ENCODE measurements around the gene DYRK1A.

The DYRK1A gene

DNA sequence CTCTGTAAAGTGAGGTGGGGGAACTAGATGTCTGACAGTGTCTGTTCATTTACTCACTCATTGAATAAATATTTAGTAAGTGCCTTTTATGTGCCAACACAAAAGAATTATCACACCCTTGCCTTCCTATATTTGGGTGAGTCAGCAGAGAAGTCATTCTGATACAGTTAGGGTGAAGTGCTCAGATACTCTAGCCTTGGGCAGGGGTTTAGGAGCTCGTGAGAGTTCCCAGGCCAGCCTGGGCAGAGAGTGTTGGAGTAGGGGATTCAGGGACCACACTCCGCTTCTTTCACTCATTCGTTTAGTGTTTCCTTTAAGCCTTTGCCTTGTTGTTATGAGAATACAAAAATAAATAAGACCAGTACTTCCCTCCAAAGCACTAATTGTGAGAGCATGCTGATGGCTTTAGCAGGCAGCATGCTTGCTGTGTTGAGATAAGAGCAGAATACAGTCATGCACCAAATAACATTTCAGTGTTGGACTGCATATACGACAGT lies 83.9 kb downstream of the DYRK1A start:
- no peak for DNase-seq

DNA sequence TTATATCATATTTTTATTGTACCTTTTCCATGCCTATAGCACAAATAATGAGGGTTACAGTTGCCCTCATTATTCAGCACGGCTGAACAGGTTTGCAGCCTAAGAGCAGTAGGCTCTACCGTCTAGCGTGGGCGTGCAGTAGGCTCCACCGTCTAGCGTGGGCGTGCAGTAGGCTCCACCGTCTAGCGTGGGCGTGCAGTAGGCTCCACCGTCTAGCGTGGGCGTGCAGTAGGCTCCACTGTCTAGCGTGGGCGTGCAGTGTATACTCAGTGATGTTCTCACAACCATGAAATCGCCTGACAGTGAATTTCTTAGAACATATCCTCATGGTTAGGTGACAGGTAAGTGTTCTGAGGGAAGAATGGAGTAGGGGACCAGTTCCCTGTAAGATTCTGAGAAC lies 84.9 kb downstream of the DYRK1A start:
- no peak for DNase-seq

DNA sequence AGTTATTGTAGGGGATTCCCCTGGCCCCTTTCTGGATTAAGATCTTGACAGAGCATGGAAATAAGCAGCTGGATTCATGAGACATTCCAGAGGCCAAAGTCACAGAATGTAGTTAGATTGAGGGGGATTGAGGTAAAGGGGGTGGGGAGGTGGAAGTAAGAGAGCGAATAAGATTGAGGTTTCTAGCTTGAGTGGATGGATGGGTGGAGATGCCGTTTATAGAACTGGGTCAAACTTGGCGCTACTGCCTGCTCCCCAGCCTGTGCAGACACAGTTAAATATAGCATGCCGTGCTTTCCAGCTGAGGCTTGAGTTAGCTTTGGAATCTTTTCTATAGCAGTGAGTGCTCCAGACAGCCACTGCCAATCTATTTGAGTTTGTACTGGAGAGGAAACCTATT lies 85.7 kb downstream of the DYRK1A start:
- DNase-seq = no peak

DNA sequence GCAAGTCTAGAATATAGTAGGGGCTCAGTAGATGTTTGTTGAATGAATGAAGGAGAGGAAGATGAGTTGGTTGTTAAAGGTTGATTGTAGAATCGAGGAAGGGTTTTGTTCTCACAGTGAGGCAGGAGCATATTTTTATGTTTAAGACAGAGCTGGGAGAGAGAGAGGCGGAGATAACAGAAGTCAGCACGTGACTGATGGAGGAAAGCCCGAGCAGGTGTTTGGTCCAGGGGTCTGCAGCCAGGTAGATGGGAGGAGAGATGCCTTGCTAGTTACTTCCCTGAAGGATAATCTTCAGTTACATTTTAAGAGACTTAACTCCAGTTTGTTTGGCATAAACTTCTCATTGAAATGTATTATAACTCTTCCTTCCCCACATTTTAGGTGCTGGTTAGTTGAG lies 86.8 kb downstream of the DYRK1A start:
- no peak for DNase-seq

DNA sequence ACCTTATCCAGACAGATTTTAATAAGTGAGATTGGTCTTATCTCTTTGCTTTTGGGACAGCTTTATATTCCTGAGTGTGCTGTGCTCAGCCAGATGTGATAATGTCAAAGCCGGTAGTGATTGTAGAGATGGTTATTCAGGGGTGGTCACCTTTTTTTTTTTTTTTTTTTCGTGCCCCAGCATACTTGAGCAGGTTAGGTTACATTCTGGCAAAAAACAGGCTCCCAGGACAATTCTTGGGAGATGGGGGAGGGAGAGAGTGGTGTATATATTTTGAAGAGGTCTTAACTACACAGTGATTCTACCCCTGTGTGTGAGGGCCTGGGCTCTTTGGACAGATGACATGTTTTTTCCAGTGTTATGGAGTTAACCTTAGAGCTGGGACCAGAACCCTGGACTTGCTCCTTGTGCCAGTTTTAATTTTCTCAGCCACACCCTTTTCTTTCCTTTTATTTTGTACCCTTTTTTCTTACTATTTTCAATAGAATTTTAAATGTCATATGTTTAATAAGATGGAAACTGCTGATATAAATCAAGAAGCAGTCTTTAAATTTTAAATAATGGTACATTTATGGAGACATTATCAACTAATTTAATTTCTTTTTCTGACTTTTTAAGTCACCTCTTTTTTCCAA lies 88.4 kb downstream of the DYRK1A start:
- no peak for DNase-seq

DNA sequence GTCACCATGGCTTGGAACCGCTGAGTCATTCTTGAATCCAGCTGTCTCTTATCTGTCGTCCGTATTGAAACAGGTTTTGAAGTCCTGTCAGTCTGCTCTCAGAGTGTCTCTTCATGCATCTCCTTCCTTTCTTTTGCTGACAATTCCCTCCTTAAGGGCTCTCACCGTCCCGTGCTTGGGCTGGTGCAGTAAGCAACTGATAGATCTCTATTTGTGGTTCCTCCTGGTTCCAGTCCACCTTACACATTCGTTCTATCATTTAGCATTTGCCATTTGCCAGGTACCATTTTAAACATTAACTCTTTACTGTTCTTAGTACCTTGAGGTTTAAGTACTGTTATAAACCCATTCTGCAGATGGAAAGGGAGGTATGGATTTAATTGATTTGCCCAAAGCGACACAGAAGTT lies 88.9 kb downstream of the DYRK1A start:
- DNase-seq = no peak

DNA sequence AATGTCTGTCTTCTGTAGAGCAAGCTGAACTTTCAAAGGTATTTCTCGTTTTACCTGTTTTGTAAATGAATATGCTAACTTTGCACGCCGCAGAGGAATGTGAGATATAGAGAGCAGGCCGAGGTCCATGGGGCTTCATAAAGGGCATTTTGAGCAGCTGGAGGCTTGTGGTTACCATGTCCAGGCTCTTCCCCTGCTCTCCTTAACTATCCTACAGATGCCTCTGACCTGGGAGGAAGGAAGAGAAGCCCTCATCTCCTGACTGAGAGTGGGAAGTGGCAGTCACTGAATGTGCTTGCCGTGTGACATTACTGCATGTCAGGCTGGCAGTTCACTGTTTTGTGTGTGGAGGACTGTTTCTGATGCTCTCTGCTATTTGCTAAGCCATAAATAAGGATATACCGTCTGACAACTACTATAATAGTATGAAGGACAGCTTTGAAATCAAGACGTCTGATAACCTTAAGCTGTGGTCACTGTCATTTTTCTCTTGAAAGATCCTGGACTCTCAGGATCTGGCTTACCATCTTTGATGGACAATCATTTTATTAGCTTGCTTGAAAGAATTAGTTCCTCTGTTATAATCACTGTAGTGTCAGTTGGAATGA lies 92.2 kb downstream of the DYRK1A start:
- no peak for DNase-seq

DNA sequence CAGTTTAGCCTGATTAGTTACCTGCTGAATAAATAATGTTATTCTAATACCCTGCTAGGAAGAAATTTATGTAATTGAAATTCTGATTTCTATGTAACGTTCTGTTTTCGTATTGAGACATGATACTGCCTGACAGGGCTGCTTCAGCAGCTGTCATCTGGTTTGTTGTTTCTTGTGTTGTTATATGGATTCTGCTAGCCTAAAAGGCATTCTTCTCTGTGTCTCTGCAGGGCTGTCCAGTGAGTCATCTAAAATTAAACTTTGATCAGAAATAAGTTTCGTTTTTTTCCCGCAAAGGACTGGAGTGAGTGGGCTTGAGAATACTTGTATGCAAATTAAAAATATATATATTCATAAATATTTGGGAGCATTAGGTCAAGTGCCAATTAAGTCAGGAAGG lies 93.0 kb downstream of the DYRK1A start:
- DNase-seq = no peak

DNA sequence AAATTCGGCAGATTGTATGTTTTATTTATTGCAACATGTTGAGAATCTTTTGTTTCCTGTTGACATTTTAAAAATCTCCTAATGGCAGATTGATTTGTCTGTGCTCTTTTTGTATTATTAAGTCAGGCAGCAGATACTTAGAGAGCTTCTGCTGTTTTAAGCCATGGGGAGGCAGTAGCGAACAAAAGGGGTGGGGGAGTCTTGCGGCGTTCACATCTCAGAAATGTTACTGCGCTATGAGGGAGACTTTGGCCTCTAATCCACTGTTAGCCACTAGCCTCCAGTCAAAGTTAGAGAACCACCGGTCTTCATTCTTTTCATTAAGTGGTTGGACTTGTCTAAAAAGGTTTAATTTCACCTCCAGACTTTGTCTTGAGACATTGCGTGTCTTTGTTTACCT lies 93.6 kb downstream of the DYRK1A start:
- no peak for DNase-seq

DNA sequence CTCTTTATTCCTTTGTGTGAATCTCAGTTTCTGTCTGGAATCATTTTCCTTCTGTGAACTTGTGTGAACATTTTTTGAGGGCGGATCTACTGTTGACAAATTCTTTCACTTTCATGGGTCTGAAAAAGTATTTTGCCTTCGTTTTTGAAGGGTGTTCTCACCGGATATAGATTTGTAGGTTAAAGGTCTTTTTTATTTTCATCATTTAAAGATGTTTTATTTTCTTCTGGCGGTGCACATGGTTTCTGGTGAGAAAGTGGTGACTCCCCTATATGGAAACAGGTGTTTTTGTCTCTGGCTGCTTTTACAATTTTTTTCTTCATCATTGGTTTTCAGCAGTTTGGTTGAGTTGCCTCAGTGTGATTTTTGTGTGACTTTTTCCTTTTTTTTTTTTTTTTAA lies 94.9 kb downstream of the DYRK1A start:
- no peak for DNase-seq

DNA sequence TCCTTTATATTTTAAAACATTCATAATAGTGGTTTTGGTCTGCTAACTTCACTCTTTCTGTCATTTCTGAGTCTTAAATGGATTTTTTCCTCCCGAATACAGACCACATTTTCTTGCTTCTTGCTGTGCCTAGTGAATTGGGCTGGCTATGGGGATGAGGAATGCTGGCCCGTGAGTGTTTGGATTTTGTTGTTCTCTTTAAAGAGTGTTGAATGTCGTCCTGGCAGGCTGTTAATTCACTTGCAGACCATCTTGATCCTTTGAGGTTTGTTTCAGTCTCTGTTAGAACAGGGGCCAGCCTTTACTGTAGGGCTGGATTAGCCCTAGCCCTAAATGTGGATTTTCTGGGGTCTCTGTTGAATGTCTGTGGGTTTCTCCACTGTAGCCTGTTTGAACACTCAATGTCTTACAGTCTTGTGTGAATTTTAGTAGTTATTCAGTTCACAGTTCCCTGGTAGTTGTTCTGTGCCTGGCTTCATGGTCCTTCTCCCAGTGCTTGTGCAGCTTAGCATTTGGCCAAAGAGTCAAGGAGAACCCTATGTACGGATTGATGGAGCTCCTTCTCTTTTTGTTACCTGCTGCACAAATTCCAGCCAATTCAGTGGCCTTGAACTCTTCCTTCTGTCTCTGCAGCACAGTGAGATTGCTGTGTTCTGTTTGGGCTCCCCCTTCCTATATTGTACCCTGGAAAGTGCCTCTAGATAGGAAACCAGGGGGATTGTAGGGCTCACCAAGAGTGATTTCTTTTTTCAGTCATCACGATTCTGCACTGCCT lies 95.7 kb downstream of the DYRK1A start:
- no peak for DNase-seq

DNA sequence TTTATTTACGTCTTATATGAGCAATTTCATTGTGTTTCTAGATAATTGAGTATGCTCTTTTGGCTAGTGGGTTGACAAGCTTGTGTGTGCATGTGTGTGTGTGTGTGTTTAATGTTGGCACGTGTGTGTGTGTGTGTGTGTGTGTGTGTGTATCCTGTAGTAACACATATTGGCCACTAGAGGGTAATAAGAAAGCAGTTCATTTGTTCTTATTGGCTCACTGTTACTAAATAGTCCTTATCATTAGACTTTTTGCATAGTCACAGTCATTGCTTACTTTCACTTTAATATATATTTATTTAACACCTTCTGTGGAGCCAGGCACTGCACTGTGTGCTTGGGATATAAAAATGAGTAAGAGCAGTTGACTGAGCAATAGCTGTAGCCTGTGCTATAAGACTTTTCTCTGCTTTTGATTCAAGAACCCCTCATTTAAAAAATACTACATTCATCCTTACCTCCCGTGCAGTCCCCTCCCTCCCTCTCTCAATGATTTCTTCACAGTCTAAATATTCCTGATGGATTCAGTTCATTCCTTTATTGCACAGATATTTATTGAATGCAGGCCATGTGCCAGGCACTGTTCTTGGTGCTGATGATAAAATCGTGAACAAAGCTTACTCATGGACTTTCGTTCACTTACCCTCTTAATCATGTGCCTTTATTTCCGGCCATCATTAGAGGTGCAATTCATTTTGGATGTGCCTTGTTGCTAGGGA lies 96.7 kb downstream of the DYRK1A start:
- DNase-seq = no peak

DNA sequence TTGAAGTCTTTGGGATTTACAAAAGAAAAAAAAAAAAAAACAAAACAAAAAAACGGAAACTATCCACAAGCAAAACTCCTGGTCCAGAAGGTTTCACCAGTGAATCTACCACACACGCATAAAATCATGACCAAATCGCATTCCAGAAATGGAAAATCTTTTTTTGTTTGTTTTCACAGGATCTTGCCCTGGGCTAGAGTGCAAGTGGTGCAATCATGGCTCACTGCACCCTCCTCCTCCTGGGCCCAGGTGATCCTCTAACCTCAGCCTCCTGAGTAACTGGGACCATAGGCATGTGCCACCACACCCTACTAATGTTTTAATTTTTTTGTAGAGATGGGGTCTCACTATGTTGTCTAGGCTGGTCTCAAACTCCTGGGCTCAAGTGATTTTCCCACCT lies 100.5 kb downstream of the DYRK1A start:
- no peak for DNase-seq

DNA sequence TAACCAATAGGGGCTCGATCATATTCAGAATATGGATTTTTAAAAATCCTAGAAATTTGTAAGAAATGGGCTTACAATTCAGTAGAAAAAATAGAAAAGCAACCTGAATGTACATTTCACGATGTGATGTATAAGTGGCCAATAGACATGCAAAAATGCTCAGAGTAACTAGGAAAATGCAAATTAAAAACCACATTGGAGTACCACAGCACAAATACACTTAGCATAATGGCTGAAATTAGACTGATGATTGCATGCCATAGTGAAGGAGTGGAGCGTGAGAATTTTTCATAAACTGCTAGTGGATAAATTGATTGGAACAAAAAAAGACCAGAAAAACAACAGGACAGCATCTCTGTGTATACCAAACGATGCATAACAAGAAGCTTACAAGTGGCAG lies 102.3 kb downstream of the DYRK1A start:
- no peak for DNase-seq

DNA sequence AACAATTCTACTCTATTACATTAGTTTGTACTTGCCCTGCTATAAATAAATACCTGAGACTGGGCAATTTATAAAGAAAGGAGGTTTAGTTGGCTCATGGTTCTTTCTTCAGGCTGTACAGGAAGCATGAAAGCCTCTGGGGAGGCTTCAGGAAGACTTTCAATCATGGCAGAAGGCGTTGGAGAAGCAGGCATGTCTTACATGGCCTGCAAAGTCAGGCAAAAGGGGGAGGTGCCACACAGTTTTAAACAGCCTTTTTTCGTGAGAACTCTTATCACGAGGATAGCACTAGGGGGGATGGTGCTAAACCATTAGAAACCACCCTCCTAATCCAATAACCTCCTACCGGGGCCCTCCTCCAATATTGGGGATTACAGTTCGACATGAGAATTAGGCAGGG lies 102.9 kb downstream of the DYRK1A start:
- DNase-seq = no peak

DNA sequence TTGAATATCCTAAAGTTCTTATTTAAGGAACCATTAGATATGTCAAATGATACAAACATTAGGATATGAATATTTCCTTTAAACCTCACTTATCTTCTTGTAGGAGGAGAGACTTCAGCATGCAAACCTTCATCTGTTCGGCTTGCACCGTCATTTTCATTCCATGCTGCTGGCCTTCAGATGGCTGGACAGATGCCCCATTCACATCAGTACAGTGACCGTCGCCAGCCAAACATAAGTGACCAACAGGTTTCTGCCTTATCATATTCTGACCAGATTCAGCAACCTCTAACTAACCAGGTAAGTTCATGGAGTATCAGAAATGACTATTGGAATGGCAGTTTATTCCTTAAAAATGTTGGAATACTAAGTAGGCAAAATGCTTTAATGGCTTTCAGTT lies 106.0 kb downstream of the DYRK1A start:
- no peak for DNase-seq

DNA sequence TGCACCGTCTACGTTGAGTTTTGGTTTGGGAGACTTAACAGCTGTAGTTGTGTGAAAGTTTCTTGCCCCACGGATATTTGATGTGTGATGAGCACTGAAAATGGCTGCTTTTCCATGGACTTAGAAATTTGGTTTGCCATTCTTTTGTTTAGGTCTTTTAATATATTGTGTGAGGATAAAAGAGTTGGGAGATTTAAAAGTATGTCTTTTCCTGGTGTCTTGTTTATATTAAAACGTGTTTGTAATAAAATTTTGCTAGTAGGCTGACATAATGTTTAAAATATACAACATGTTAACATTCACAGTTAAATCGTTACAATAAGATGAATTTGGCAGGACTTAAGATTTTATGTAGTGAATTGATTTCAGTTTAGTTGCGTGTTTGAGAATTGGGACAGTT lies 106.9 kb downstream of the DYRK1A start:
- no peak for DNase-seq

DNA sequence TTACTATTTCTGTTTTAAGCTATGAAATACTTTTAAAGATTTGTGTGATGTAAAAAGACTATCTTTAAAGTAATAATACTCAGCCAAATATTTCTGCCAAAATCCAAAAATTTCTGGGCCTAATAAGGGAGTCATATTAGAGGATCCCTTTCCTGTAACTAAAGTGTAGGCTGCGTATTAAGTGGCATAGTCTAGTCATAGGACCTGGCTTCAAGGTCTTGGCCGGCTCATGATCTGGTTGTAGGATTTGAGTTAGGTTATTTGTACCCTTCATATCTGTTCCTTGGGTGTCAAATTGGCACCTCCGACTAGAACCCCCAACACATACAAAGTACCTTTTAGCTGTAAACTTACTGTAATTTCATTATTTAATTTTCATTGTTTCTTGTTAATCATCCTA lies 107.8 kb downstream of the DYRK1A start:
- no peak for DNase-seq

DNA sequence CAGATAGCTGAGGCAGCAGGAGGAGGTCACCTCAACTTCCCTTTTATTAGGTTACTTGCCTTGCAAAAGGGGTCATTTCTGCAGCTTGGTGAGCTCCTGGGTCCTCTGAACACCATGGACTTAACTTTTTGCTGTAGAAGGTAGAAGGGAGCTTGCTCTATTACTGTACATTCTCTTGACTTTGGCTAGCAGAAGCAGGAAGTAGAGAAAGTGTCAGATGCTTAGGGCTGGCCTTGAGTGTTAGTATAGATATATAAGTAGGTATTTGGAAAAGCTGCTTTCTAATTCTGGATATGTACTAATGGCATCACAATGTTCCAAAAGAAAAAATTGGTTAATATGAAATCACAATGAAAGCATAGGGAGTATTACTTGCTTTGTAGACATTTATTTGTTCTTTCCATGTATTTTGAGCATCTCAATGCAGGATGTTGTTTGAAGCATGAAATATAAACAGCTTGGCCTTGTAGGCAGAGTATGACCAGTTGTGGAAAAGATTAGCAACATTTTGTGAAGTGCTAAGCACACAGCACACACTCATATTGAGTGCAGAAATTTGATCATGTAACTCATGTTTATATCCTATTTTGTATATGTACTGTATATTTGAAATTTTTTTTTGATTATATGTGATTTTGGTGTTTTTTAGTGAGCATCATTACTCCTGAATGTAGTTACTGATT lies 108.8 kb downstream of the DYRK1A start:
- no peak for DNase-seq

DNA sequence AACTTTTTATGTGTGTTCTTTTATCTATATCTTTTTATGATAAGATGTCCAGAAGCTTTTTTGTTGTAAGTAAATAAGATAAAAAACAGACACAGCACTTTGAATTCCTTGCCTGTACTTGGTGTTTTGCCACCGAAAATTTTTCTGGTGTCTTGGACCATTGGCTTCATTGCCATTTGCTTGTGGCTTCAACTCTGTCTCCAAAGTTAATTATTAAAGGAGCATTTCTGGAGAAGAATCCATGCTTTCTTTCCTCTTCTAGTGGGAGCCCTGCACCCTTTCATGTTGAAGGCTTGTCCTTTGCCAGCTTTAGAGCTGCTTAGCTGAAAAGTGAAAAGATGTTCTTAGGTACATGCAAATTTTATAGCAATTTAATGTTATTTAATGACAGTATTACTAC lies 112.2 kb downstream of the DYRK1A start:
- no peak for DNase-seq

DNA sequence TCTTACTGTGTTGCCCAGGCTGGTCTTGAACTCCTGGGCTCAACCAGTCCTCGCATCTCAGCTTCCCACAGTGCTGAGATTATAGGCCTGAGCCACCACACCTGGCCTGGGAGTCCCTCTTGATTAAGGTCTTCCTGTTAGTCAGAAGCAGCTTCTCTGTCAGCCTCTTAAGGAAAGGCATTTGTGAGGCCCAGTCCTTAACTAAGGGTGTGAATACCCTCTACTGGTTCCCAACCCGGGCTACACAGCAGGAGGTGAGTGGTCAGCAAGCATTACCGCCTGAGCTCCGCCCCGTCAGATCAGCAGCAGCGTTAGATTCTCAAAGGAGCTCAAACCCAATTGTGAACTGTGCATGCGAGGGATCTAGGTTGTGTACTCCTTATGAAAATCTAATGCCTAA lies 117.2 kb downstream of the DYRK1A start:
- no peak for DNase-seq

DNA sequence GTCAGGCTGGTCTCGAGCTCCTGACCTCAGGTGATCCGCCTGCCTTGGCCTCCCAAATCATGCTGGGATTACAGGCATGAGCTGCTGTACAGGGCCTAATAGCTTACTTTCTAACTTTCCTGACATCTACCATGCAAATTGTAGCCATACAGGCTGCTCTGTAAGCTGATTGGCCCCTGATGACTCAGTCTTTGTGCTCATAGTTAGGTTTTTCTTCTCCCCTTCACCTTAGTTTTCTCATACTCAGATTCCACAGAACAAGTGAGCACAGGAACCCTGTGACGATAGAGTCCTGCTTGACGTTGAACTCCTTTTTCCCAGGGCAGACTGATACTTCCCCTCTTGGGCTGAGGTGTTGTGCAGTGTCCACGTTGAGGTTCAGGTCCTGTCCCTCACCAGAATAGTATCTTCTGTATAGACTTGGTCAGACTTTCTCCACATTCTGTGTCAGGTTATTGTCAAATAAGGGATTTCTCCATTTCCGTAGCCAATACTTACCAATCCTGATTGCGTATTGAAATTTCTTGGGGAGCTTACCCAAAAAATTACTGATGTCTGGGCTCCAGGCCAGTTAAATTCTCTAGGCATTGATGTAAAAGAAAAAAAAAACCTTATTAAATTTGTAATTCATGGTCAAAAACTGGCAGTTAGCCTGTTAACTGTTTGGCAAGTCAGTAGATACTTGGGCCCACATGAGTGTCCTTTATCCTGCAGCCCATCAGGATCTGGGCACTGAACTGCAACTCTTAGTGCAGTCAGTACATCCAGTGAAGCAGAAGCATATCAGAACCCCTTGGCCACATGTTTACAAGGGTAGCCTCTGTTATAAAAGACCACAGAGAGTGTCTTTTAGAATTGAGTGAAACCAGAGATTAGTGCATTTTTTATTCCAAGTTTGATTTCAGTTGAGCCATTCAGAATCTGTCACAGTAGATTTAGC lies 118.2 kb downstream of the DYRK1A start:
- DNase-seq = no peak
